HG02852 (cell line): Measurements from ENCODE around the gene KLHL29.

Experiments used
- ATAC-seq: cut with Tn5 transposase; IDR thresholded peaks from one replicate; pipeline ENCODE4 v1.9.1; 2021; ENCODE audit warnings: mild to moderate bottlenecking, moderate library complexity; ENCODE audit not compliant: unreplicated experiment

The KLHL29 gene

DNA sequence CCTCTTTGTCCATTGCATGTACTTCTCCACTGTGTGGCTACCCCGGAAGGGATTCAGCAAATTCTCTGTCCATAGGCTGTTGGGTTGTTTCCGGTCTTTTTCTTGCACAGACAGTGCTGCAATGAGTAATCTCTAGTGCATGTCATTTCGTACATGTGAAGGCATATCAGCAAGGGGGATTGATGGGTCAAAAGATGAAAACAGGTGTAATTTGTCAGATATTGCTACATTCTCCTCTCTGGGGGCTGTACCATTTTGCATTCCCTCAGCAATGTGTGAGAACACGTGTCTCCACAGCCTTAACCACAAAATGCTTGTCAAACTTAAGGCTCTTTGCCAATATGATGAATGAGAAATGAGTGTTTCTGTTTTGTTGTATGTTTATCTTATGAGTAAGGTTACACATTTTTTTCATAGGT is 60.5 kb downstream of the KLHL29 start:
- peak; percentile 39 for ATAC-seq

DNA sequence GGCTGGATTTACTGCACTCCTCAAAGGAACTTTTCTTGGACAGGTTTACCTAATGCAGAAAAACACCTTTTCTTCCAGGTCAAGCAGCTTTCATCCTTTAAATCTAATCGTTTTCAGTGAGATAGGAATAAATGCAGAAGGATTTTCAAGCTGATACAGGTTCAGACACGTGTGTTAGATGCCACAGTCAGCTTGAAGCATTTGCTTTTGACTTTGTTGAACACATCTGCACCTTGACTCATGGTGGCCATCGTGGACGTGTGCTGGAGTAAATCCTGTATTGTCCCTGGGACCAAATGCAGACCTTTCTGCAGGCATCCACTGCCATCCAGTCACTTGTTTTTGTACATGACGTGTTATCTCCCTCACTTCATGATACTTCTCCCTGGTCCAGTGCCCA is 61.9 kb downstream of the KLHL29 start:
- ATAC-seq = no peak

DNA sequence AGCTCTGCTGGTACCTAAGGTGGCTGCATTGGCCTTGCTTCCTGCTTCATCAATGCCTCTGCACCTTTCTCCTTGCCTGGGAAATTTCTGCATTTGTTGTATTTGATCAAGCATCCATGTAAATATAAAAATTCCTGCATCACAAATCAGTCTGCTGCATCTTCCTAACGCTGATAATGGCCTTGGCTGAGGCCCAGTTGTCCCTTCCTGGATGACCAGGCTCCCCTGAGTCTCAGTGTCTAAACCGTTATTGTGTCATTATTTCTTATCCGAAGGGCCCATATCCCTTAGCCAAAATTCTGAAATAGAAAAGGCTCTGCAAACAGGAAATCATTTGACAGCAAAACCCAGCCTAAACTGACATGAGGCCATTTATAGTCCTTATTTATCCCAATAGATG is 62.4 kb downstream of the KLHL29 start:
- ATAC-seq = no peak

DNA sequence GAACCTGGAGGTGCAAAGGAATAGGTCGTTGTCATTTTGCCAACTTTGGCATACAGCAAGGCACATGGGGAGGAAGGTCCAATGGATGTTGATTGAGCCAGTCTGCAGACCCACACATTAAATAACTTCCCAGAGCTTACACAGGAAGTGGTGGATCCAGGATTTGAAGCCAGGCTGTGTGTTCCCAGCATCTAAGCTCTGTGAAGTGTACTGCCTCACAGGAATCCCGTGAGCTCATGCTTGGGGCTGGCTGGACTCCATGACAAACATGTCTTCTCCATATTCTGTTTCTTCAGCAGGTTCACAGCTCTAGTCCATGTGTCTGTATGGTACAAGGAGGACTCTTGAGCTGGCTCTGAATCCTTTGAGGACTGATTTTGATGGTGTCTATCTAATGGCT is 63.9 kb downstream of the KLHL29 start:
- no peak for ATAC-seq

DNA sequence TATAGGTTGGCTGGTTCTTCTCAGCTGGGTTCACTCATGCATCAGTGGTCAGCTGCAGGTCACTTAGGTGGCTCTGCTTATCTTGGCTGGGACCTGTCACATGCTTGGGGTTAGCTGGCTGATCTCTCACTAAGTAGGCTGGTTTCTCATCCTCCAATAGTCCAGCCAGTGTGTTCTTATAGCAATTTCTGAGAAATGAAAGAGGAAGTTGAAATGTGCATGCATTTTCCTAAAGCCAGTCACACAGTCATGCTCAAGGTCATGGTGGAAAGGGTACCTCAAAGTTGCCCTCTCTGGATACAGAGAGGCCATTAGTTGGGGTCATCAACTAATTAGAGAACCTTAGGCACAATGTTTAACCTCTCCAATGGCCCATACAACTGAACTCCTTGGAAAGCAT is 64.4 kb downstream of the KLHL29 start:
- peak; percentile 80 for ATAC-seq

DNA sequence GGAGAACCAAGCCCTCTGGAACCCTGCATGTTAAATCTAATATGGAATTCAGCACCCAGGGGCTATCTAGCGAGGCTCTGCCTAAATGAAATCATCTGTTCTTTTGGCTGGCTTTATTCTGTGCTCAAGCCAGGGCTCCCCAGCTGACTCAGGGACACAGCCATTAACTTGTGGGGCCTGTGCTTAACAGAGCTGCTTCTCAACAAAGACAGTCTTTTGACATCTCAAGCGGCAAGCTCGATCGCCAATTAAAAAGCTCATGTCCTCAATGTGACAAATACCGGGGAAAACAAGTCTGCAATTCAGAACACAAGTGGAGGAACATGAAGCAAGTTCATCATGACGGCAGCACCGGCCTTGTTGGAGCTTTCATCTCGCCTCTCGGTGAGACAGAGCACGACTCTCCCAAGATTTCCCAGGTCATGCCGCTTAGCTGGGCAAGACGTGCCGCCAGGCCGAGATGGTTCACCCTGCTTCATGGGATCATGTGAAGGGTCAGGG is 64.9 kb downstream of the KLHL29 start:
- ATAC-seq = no peak

DNA sequence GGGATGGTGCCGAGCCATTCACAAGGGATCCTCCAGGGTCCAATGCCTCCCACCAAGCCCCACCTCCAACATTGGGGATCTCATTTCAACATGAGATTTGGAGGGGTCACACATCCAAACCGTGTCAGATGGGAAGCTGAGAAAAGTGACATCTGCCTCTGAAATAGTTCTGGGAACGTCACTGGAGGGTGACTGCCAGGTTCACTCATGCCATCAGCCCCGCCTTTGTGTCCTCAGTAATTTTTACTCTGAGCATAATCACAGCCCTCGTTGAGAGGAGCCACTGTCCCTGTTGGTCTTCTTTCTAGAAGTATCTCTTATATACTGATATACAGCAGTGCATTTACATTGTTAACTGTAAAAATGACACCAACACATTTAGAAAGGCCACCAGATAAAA is 67.4 kb downstream of the KLHL29 start:
- ATAC-seq = no peak

DNA sequence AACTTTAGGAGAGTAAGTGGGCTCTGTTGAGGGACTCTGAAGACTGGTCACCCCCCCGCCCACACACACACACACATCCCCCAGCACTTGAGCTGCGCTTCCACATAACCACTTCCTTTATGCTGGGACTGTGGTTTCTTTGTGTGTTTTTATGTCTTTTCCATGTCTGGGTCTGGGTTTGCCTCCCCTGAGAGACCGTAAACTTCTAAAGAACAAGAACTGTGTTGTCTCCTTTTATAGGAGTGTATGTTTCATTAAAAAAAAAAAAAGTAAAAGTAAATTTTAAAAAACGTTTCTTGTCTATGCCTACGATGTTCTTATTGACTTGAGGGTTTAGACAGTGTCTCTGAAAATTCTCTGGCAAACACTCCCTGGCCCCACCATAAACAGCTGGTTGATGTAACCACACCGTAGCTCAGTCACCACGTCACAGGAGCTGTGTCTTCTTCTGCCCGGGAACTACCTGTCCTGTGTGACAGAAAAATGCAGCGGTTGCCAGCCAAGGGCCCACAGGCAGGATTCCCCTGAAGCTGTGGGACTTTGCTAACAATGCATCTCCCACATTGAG is 68.0 kb downstream of the KLHL29 start:
- ATAC-seq = peak; percentile 43

DNA sequence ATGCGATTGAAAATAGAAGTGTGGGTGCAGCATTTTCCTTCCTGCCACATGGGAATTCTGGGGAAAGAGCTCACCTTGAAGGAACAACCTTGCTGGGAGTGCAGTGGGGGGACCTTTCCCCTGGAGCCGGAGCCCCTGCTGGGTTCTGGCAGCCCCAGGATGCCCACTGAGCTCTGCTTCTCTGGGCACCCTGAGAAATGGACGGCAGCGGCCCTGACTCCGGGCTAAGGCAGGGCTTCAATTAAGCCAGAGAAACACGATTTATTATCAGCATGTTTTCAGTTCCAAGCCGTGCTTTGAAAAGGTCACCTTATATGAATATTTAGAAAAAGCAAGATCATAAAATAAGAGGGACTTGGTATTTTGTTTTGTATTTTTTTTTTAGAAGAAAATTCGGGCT is 68.5 kb downstream of the KLHL29 start:
- ATAC-seq = no peak

DNA sequence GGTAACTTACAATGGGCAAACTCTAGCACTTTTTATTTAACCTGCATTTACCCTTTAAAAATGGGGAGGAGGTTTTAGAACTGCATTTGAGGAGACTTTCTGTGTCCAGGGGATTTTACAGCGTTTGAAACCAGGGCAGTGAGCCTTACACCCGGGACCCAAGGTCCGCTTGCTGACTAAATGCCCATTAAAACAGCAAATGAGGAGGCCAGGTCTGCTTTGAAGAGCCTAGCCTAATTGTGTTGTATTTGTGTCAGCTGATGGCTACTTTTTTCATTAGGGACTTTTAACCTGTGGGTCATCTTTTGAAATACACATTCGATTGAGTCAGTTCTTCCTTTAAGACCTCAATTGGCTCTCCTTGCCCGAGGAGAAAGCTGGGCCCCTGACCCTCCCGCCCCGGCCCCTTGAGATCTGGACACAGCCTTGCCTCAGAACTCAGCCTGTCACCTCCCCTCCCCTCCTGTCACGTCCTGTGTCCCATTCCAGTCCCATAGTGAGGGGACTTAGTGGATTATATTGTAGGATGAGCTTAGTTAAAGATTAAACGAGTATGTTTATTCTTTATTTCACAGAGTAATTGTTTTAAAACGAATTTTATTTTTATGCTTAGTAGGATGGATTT is 69.0 kb downstream of the KLHL29 start:
- ATAC-seq = no peak

DNA sequence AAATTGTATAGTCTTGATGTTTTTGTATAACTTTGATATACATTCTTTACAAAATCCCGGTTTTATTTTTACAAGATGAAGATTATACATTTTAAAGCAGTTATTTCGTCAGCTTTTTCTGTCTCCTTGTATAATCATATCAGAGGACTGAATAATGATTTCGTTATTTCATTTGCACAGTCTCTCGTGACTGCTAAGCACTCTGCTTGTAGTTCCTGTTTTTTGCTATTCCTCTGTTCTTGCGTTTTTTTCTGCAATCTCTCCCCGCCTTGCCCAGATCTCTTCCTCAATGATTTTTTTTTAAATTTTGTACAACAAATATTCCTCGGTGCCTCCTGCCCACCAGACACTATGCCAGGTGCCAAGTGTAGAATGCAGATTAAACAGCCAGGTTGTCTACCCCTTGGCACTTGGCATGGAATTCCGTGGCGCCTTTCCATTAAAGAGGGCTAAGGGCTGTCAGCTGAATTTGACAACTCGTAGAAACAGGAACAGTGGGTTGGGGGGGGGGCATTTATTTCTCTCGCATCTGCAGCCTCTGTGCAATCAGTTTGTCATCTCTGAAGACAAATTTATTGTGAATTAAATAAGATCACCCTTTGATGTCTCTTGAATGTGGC is 69.6 kb downstream of the KLHL29 start:
- no peak for ATAC-seq

DNA sequence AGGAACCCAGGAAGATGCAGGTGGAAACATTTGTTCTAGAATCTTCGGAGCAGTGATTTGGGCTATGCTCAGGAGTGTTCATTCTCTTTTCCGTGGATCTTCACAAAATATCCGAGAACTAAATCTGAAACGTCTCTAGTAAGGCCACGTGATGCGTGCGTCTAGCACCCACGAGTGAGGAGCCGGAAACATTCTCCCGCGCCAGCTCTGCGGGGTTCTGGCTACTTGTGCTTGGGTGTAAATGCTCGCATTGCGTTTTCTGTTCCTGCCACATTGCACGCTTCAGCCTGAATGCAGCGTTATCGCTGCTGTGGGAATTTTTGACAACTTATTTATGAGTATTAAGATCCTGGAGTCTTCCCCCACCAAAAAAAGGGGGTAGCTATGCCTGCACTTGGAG is 71.4 kb downstream of the KLHL29 start:
- ATAC-seq = no peak

DNA sequence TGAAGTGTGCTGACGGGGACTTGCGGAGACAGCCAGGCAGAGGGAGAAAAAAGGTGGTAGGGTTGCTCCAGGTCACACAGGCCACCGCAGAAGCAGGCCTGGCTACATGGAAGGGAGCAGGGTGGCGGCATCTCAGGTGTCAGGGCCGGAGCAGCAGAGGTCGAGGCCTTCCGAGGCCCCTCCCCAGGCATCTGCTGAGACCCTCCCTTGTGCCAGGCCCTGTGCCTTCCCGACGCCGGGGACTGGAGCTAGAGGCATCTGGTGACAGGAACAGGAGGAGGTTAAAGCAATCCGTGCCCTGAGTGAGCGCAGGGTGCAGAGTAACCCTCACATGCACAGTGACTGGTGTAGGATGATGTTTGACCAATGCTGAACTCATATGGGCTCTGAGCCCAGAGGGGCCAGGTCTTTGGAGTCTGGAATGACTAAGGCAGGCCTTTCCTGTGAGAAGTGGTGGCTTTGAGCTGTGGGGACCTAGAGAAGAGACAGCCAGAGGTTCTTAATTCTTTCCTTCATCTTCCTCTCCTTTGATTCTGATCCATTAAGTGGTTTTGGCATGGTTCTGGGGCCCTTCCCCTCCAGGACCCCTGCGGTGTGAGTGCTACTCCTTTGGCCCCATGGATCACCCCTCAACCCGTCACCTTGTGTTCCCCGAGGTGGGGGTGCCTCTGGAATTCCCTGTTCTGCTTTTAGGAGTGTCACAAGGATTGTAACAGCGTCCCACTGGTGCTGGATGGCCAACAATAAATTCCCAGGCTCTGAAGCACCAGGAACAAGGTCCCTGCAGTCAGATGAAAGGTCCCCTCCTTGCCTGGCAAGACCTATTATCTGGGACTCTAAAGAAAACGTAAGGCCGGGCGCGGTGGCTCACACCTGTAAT is 72.1 kb downstream of the KLHL29 start:
- ATAC-seq = no peak

DNA sequence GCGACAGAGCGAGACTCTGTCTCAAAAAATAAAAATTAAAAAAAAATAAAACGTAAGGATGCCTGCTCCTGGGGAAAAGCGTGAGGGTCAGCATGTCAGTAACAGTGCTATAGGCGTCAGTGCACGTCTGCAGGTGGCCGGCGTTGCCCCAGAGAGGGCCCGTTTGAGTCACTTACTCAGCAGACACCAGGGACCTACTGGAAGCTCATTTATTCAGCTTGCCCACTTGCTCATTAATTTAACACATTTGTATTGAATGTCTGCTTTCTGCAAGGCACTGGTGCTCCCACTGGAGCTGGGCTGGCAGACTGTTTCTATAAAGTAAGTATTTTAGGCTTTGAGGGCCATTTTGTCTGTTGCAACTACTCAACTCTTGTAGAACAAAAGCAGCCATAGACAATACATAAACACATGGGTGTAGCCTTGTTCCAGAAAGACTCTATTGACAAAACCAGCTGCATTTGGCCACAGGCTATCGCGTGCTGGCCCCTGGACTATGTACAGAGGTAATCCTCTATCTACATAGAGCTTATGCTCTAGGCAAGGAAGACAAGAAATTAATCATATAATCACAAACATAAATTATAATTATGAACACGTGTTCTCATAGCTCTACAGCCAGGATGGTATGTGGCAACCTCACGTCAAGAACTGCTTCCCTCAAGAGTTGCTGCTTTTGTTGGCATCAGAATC is 73.2 kb downstream of the KLHL29 start:
- no peak for ATAC-seq

DNA sequence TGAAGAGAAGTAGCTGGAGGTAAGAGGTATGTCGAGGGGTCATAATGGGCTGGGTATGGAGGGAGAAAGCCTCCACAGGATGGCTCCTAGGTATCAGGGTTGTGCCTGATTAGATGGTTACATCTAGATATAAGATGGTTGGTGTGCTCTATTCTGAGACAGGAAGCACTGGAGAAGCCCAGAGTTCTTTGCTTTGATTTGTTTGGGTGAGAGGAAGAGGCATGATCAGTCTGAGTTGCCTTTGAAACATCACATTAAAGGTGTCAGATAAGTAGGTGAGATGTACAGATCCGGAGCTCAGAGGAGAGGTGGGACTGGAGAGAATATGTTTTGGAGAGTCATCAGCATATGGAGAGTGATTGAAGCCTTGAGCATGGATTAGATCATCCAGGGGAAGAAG is 74.1 kb downstream of the KLHL29 start:
- no peak for ATAC-seq

DNA sequence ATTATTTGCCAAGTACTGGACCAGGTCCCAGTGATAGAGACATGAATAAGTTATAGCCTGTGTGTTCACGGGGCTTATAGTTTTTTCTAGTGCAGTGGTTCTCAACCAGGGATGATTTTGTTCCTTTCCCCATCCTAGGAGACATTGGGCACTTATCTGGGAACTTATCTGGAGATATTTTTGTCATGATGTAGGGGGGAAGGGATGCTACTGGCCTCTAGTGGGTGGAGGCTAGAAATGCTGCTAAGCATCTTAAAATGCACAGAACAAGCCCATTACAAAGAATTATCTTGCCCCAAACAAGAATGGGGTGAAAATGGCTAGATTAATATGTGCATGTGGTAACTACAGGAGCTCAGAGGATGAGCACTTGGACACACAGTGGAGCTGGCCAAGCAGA is 75.2 kb downstream of the KLHL29 start:
- ATAC-seq = peak; percentile 66

DNA sequence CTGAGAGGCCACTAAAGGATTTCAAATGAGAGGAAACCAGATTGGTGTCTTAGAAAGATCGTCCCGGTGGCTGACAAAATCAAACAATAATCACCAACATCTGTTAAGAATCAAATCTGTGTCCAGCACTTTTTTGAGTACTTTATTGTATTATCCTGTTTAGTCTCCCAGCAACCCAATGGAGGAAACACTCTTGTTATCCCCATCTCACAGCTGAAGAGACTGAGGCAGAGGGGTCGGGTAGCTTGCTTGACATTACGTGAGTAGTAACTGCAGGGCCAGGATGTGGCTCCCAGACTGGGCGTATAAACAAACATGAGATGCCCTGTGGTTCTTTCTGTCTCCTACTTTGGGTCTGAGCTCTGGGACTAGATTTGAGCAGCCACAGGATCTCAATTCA is 76.0 kb downstream of the KLHL29 start:
- ATAC-seq = no peak

DNA sequence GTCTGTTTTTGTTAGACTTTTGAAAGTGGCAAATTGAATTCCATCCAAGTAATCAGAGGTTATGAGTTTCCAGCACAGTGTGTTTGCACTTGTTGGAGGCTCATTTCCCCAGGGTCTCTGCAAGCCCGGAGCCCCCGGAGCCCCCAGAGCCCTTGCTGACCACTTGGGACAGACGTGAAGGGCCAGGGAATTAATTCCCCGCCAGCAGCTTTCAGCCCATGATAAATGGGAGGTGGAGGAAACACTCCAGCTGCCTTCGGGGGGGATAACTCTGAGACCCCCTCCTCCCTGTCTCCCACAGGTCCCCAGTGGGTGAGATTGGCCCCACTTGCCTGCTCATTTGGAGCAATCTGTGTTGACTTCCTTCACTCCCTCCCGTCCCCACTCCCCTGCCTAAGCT is 79.2 kb downstream of the KLHL29 start:
- no peak for ATAC-seq

DNA sequence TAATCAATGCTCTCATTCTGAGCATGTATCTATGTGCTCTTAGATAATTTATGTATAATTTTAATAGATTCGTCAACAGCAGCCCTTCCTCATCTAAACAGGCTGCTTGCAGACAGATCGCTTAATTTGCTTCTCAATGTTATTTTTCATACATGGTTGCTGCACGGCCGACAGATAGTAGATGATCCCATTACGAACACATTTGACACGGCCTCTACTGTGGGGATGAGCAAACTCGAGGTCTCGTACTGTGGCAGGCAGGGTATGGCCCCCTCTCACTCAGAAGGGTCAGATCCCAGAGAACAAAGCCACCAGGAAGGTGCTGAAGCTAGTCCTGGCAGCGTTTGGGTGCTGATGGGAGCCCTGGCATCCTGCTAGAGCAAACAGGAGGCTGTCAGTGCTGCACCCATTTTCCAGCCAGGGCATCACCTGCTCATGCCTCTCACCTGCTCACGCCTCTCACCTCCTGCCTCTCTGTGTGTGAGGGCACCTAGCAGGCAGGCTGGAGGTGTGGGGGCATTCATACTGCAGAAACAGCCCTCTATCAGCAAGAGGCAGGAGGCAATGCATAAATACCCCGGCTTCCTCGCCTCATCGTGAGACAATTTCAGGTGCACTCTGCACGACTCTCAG is 80.0 kb downstream of the KLHL29 start:
- ATAC-seq = no peak

DNA sequence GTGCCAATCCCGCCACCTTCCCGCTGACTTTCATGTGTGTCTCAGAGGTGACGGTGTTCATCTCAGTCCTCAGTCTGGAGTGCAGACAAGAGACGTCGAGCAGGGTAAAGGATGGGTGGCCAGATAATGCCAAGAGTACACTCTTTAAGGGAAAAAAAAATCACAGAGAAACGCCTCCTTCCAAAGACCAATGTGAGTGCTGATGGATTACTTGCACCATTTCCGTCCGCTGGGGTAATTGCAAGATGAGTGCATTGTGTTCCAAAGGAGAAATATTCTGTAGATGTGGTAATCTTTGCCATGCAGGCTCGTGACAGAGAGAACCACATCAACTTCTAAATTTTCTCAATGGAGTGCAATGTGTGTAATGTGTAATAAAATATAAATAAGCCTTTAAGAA is 81.0 kb downstream of the KLHL29 start:
- ATAC-seq = no peak

DNA sequence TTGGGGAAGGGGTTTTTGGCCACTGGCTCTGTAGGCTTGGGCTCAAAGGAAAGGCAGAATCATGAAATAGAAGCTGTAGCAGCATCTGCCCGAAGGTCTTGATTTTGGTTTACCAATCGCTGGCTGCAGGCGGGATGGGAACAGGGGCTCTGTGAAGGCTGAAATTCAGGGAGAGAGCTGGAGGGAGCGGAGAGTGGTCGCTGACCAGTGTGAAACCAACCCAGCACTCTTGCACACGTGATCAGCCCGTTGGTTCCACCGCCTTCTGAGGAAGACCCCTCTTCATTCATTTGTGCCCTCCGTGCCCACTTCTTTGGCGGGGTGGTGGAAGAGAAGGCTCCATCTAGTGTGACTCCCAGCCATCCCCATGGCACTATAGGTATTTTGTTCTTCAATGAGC is 82.6 kb downstream of the KLHL29 start:
- no peak for ATAC-seq
